HG03460 (cell line): ENCODE measurements around the gene P3H2.

Experiments
- ATAC-seq: cut with Tn5 transposase; IDR thresholded peaks from one replicate; pipeline ENCODE4 v1.9.1; 2021; ENCODE audit not compliant: unreplicated experiment

P3H2 gene

GRCh38 chr3:190125436-190126068, 4.9 kb upstream of the P3H2 start:
- no peak for ATAC-seq

GRCh38 chr3:190124067-190124466, 3.4 kb upstream of the P3H2 start:
- no peak for ATAC-seq

- no peak for ATAC-seq
These were observed 1.6 kb upstream of the P3H2 start for GRCh38 chr3:190122198-190122771.

GRCh38 chr3:190121383-190121782, 686 bp upstream of the P3H2 start:
- no peak for ATAC-seq

GRCh38 chr3:190121061-190121377, 322 bp upstream of the P3H2 start:
- no peak for ATAC-seq

- ATAC-seq = peak; percentile 16
These were observed 1.0 kb downstream of the P3H2 start for GRCh38 chr3:190119461-190120268.

GRCh38 chr3:190118438-190118837, 2.3 kb downstream of the P3H2 start:
- no peak for ATAC-seq

- no peak for ATAC-seq
These were observed 2.7 kb downstream of the P3H2 start for GRCh38 chr3:190117981-190118380.

GRCh38 chr3:190116551-190117067, 4.1 kb downstream of the P3H2 start:
- no peak for ATAC-seq

- ATAC-seq = no peak
These were observed 9.9 kb downstream of the P3H2 start for GRCh38 chr3:190110826-190111225.

GRCh38 chr3:190109441-190109840, 11.3 kb downstream of the P3H2 start:
- no peak for ATAC-seq

- ATAC-seq = no peak
These were observed 11.9 kb downstream of the P3H2 start for GRCh38 chr3:190108804-190109203.

GRCh38 chr3:190105876-190106275, 14.8 kb downstream of the P3H2 start:
- ATAC-seq = no peak

GRCh38 chr3:190101320-190102011, 19.2 kb downstream of the P3H2 start:
- ATAC-seq = no peak

- ATAC-seq = no peak
These were observed 21.6 kb downstream of the P3H2 start for GRCh38 chr3:190099099-190099498.

GRCh38 chr3:190097617-190098016, 23.1 kb downstream of the P3H2 start:
- ATAC-seq = no peak

GRCh38 chr3:190097025-190097424, 23.7 kb downstream of the P3H2 start:
- ATAC-seq = no peak

GRCh38 chr3:190096345-190096744, 24.4 kb downstream of the P3H2 start:
- ATAC-seq = no peak

- no peak for ATAC-seq
These were observed 26.5 kb downstream of the P3H2 start for GRCh38 chr3:190094160-190094718.

- no peak for ATAC-seq
These were observed 28.4 kb downstream of the P3H2 start for GRCh38 chr3:190092250-190092649.

GRCh38 chr3:190089711-190090110, 31.0 kb downstream of the P3H2 start:
- peak; percentile 64 for ATAC-seq
